HFF-Myc (cell line): ENCODE measurements around the gene TEX52.
"Not testable (repeated sequence)": the region's sequence is repeated elsewhere in the genome, so short reads cannot be mapped to it uniquely, and the experiment has no call there.

Experiments
- DNase-seq: peaks from one replicate; pipeline ENCODE4 v3.0.0-alpha.2; 2011; ENCODE audit warnings: low read depth; ENCODE audit errors: extremely low read depth
- H3K4me3 ChIP-seq: replicated peaks from 2 replicates; pipeline ENCODE4 v1.5.1; 2011; ENCODE audit warnings: low read depth, mild to moderate bottlenecking, control low read depth, low read length
- TF ChIP-seq, protein P1 (sequence below): IDR thresholded peaks from 2 replicates; pipeline ENCODE4 v1.5.1; 2012; ENCODE audit warnings: mild to moderate bottlenecking, low read depth, low read length, control low read depth; ENCODE audit errors: missing control alignments

TEX52 gene

DNA sequence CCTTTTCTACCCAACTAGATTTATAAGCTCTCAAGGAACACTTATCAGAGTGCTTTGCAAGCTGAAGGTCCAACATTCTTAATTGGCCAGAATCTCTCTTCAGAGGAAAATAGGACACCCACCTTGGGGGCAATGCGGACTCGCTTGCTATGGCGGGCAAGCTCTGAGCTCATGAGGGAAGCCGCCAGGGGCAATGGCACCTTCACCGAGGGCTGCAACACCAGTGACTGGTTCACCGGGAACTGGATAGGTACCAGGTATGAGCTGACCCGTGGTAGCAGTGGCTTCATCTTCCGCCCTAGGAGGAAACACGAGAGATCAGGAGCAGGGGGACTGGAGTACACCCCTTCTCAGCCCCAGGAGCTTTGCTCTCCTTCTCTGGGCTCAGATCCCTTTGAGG, 7.4 kb upstream of the TEX52 start:
- DNase-seq, result no peak
- no peak overlapping the region for H3K4me3 ChIP-seq
- TF ChIP-seq, protein P1, sequence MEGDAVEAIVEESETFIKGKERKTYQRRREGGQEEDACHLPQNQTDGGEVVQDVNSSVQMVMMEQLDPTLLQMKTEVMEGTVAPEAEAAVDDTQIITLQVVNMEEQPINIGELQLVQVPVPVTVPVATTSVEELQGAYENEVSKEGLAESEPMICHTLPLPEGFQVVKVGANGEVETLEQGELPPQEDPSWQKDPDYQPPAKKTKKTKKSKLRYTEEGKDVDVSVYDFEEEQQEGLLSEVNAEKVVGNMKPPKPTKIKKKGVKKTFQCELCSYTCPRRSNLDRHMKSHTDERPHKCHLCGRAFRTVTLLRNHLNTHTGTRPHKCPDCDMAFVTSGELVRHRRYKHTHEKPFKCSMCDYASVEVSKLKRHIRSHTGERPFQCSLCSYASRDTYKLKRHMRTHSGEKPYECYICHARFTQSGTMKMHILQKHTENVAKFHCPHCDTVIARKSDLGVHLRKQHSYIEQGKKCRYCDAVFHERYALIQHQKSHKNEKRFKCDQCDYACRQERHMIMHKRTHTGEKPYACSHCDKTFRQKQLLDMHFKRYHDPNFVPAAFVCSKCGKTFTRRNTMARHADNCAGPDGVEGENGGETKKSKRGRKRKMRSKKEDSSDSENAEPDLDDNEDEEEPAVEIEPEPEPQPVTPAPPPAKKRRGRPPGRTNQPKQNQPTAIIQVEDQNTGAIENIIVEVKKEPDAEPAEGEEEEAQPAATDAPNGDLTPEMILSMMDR, result no peak

DNA sequence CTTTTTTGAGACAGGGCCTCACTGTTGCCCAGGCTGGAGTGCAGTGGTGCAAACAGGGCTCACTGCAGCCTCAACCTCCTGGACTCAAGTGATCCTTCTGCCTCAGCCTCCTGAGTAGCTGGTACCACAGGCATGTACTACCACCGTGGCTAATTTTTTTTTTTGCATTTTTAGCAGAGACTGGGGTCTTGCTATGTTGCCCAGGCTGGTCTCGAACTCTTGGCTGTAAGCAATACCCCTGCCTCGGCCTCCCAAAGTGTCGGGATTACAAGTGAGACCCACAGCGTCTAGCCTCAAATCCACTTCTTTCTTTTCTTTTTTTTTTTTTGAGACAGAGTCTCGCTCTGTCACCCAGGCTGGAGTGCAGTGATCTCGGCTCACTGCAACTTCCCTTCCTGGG, 6.6 kb upstream of the TEX52 start:
- DNase-seq, result not testable (repeated sequence)

DNA sequence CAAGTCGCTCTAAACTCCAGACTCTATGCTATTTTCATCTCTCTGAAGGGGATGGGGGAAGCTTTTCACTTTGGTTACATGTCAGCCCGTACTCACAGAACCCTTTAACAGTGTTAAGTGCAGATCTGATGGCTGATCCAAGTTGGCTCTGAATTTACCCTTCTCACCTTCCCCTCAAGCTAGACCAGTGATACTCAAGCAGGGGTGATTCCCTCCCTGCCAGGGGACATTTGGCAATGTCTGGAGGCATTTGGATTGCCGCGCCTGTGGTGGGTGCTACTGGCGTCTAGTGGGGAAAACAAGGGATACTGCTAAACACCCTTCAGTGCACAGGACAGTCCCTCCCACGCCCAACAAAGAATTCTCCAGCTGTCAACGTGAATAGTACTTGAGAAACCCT, 6.0 kb upstream of the TEX52 start:
- H3K4me3 ChIP-seq, result no peak overlapping the region
- DNase-seq, result no peak
- TF ChIP-seq, protein P1, result no peak

More for the DNA sequence above, 6.6 kb upstream of the TEX52 start:
- not testable (repeated sequence) for H3K4me3 ChIP-seq

DNA sequence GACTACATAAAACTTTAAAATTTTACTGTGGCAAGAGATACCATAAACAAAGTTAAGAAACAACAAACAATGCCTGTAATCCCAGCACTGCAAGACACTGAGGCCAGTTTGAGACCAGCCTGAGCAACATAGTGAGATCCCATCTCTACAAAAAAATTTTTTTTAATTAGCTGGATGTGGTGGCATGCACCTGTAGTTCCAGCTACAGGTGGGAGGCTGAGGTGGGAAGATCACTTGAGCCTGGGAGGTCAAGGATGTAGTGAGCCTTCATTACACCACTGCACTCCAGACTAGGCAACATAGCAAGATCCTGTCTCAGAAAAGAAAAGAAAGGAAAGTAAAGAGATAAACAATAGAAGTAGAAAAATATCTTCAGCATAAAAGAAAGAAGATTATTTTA, 3.3 kb upstream of the TEX52 start:
- TF ChIP-seq, protein P1, result no peak
- no peak for DNase-seq
- H3K4me3 ChIP-seq, result no peak overlapping the region

DNA sequence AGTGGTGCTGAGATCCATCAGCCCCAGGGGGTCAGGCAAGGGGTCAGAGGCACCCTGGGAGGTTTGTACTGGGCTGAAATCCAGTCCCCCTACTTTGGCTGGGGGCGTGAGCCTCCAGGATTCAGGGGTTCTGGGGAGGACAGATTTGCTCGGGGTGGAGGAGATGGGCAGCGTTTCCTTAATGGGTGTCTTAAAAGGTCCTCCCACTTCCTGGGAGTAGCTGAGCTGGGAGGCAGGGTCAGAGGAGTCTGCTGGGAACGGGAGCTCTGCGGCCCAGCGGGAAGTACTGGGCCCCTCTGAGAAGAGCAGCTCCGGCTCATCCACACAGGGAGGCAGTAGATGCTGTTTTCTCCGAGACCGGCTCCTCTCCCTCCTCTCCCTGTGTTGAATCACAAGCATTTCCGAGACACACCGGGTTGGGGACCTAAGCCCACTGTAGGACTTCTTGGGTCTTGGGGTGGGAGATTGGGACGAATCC, 2.1 kb upstream of the TEX52 start:
- no peak overlapping the region for H3K4me3 ChIP-seq
- TF ChIP-seq, protein P1, result no peak
- DNase-seq, result no peak

DNA sequence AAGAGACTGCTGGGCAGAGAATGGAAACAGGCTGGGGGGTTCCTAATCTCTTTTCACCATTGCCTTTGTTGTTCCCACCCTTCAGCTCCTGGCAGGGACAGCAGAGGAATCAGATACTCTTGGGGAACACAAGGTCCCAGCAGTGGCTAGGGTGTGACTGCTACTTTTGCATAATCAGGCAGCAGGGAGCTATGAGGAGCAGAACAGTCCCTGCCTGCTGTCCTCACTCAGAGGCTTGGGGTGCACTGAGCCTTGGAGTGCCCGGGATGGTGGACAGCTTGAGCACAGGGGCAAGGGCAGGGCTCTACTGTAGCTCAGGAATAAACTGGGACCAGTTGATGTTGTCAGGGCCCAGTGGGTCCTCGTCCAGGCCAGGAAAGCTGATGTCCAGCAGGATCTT, 1.5 kb upstream of the TEX52 start:
- H3K4me3 ChIP-seq, result no peak overlapping the region
- DNase-seq, result no peak
- TF ChIP-seq, protein P1, result no peak

DNA sequence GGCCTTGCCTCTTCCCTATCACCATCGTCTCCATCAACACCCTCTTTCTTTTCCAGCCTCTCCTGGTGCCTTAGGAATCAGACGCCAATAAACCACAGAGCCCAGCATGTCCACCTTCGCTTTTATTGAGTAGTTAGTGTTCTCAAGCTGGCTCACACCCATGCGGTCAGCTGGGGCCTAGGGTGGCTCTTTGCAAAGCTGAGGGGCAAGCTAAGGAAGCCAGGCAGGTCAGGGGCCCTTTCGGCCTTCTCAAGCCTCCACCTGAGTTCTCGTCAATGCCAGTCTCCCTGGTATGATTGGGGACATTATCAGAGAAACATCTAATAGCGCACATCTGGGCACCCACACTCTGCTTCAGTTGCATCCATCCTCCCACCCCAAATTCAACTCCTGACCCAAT, 737 bp upstream of the TEX52 start:
- no peak for DNase-seq
- TF ChIP-seq, protein P1, result no peak
- H3K4me3 ChIP-seq, result no peak overlapping the region

DNA sequence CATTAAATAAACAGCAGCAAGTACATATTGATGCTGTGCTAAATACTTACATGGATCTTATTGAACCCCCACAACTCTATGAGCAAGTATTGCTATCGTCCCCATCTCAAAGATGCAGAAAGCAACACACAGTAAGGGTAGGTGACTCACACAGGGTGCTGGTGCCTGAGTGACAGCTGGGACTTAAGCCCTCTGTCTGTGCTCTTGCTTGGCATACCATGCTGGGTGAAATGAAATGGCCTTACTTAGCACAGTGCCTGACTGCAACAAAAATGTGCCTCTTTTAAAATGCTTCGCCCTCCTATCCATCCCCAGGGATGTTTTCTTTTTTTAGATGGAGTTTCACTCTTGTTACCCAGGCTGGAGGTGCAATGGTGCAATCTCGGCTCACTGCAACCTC, 788 bp downstream of the TEX52 start:
- TF ChIP-seq, protein P1, result no peak
- no peak for DNase-seq
- no peak overlapping the region for H3K4me3 ChIP-seq
